ENCODE data around the gene F2RL1. TPM values are rescaled to one million over a fixed set of nuclear protein-coding genes. Genes with fewer than 3 reads are reported as not detected.

F2RL1 gene
- total RNA-seq, 1 experiment from 2014 or later = 51.8 TPM

GRCh38 chr5:76874088-76874581 lies 55.3 kb downstream of the F2RL1 start:
- Mint-ChIP-seq H3K27me3 (ENCODE audit: insufficient read depth, unreplicated experiment) (no peaks in the 10 kb centered on the region), H3K27ac (ENCODE audit: unreplicated experiment) (peak overlapping the region; percentile 26), H3K4me3 (ENCODE audit: unreplicated experiment) (no peak overlapping the region), H3K4me1 (ENCODE audit: low read depth, unreplicated experiment) (peaks cover 29% of the 10 kb centered on the region), H3K9me3 (ENCODE audit: unreplicated experiment) (no peaks in the 10 kb centered on the region), H3K36me3 (ENCODE audit: insufficient read depth, unreplicated experiment) (peaks cover 6% of the 10 kb centered on the region)
- H3K27me3 ChIP-seq (replicated peaks; ENCODE audit: control insufficient read depth, insufficient read depth, low read length) = no peaks in the 10 kb centered on the region
- BruUV-seq (replicated peaks) = no TSS peak
- H3K36me3 ChIP-seq (ENCODE audit: control insufficient read depth, insufficient read depth, low read length) = no peaks in the 10 kb centered on the region
- DNase-seq = no peak
- ChIA-PET CTCF (no interaction called here), POLR2A (interaction anchor here (0.7 kb wide), 1 partner anchor 1567 kb away, joined by 7 read pairs; no protein-coding TSS in a partner anchor)
- H3K4me1 ChIP-seq = peaks cover 27% of the 10 kb centered on the region
- no peak for TF ChIP-seq CTCF (IDR thresholded peaks at IDR 0.05; ENCODE audit: insufficient read depth in 1 of 2, low read depth in 1 of 2, low read length in 1 of 2, severe bottlenecking in 1 of 2, unreplicated experiment in 1 of 2)
- H3K9me3 ChIP-seq = no peaks in the 10 kb centered on the region
- H3K4me3 ChIP-seq (ENCODE audit: low read depth, low read length) = no peak overlapping the region
- intact Hi-C loops (cut with micrococcal nuclease; ENCODE audit: unreplicated experiment) = no loop called here

Other genes with a start within 250 kb of the F2RL1 start
- not detected in 2 replicates for gene F2RL2, start 195.6 kb upstream of the F2RL1 start, total RNA-seq (2022)
- gene F2R, start 102.9 kb upstream of the F2RL1 start, total RNA-seq (2022) = 6.3 and 7.8 TPM in 2 replicates
- gene S100Z, start 31.0 kb downstream of the F2RL1 start, total RNA-seq (2022) = 0.66 TPM in 1 of 2 replicates, not detected in the other
- not detected in 2 replicates for gene CRHBP, start 134.0 kb downstream of the F2RL1 start, total RNA-seq (2022)
- 20.2 and 28.6 TPM in 2 replicates for gene AGGF1, start 211.4 kb downstream of the F2RL1 start, total RNA-seq (2022)